Gastrocnemius medialis (tissue), 4 donors: Measurements from ENCODE around the gene TMSB10. TPM values are rescaled to one million over a fixed set of nuclear protein-coding genes. Genes with fewer than 3 reads are reported as not detected.
A peak's percentile ranks its signal among the peaks of the same experiment; 100 is the strongest.

ENCODE experiments used
- ATAC-seq, 2 donors: fragments of 150-250 bp; one replicate each; pipeline ENCODE4 v1.9.1; 2016
- DNase-seq, 2 donors: peaks; one replicate each; pipeline ENCODE4 v3.0.0-alpha.2; 2019
- H3K27ac ChIP-seq, 4 donors: fragments of 200-600 bp; sonication (generic); 1 replicate in 1 of 4; 2 replicates in 3 of 4; pipeline ENCODE4 v1.5.1; 2016 to 2018; ENCODE audit warnings: mild to moderate bottlenecking in 2 of 4, moderate library complexity in 1 of 4
- H3K27me3 ChIP-seq, 3 donors: fragments of 200-600 bp; sonication (generic) in 2 of 3; 1 replicate in 1 of 3; 2 replicates in 2 of 3; pipeline versions ENCODE4 v1.5.1 to v1.6.0; 2016 to 2019; ENCODE audit warnings: mild to moderate bottlenecking in 1 of 3, moderate library complexity in 1 of 3
- H3K36me3 ChIP-seq, 2 donors: fragments of 200-600 bp; sonication (generic) in 1 of 2; one replicate each; pipeline ENCODE4 v1.5.1; 2017 to 2018
- H3K4me1 ChIP-seq, 2 donors: fragments of 200-600 bp; sonication (generic) in 1 of 2; one replicate each; pipeline ENCODE4 v1.5.1; 2016 to 2017; ENCODE audit warnings: mild to moderate bottlenecking in 2 of 2
- H3K4me3 ChIP-seq, 4 donors: fragments of 200-600 bp; sonication (generic) in 3 of 4; 1 replicate in 1 of 4; 2 replicates in 3 of 4; pipeline ENCODE4 v1.5.1; 2016 to 2019; ENCODE audit warnings: mild to moderate bottlenecking in 2 of 4
- H3K9me3 ChIP-seq, 3 donors: fragments of 200-600 bp; sonication (generic) in 2 of 3; 1 replicate in 1 of 3; 2 replicates in 2 of 3; pipeline ENCODE4 v1.5.1; 2016 to 2019
- CTCF ChIP-seq, 5 experiments: fragments of 450-650 bp in 3 of 5; fragments of 200-600 bp in 2 of 5; sonication (generic) in 2 of 5; IDR thresholded peaks in 4 of 5; conservative IDR thresholded peaks in 1 of 5; 1 replicate in 4 of 5; 2 replicates in 1 of 5; pipeline ENCODE4 v1.5.1; 2016 to 2019; ENCODE audit warnings: antibody characterized with exemption in 5 of 5, mild to moderate bottlenecking in 3 of 5, moderate library complexity in 3 of 5
- POLR2A ChIP-seq, 2 donors: fragments of 450-650 bp; IDR thresholded peaks; one replicate each; pipeline ENCODE4 v1.6.1; 2017; ENCODE audit warnings: antibody characterized with exemption in 2 of 2, mild to moderate bottlenecking in 2 of 2, moderate library complexity in 2 of 2
- in situ Hi-C, 4 donors: fragments of 200-750 bp; cut with MboI; loops; one replicate each; pipeline versions ENCODE4 v1.15.0 to v1.8.0; 2017; ENCODE audit warnings: low sequenced_read_pairs in 4 of 4
- intact Hi-C: fragments of 100-400 bp; cut with DNase I; formaldehyde crosslinking; loops from one replicate; pipeline ENCODE4 v1.15.1; 2023; ENCODE audit warnings: low total_unique reads
- total RNA-seq, 4 donors: library from RNA; depleted of rRNA; stranded (reverse); fragments of >200 nt; gene quantifications; one replicate each; pipeline versions ENCODE4 v1.1.0 to v1.2.3, GENCODE V29; 2016

TMSB10 gene
- total RNA-seq, 4 donors from 2014 or later, result 329 to 954 (median 486) TPM

DNA sequence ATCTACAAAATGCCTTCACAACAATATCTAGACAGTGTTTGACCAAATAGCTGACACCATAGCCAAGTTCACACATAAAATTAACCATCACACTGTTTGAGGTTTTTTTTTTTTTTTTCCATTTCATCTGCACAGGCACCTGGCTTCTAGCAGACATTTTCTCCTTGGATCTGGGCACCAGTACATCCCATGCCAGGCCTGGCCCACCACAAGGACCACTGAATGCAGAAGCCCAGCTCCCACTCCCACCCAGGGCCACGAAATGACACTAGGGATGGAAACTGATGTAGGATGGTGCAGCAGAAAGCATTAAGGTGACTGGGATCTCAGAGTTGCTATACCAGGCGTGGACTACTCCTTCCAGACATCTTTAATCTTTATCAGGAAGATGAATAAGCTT, 13.0 kb downstream of the TMSB10 start:
- no peaks in the 10 kb centered on the region for H3K27me3 ChIP-seq
- peaks cover 6 to 7% of the 10 kb centered on the region in 2 donors for H3K4me1 ChIP-seq
- H3K27ac ChIP-seq, result peak overlapping the region in 1 of 4 donors; percentile 78
- H3K9me3 ChIP-seq, result no peaks in the 10 kb centered on the region
- in situ Hi-C loops, result loop anchor here in 1 of 4 donors (25.0 kb wide), 1 partner anchor 344 kb away; no protein-coding TSS in a partner anchor
- ATAC-seq, result no peak
- intact Hi-C loops, result no loop called here
- no peak for DNase-seq
- H3K36me3 ChIP-seq, result no peaks in the 10 kb centered on the region
- no peak overlapping the region for H3K4me3 ChIP-seq
- no peak for TF ChIP-seq CTCF (IDR thresholded peaks at IDR 0.05 in 4 of 5, conservative IDR thresholded peaks at IDR 0.05 in 1 of 5)
- no peak for TF ChIP-seq POLR2A (IDR thresholded peaks at IDR 0.05)

- TF ChIP-seq CTCF (IDR thresholded peaks at IDR 0.05 in 4 of 5, conservative IDR thresholded peaks at IDR 0.05 in 1 of 5) (no peak), POLR2A (IDR thresholded peaks at IDR 0.05) (peak; percentile 10 to 21)
- intact Hi-C loops, result no loop called here
- ATAC-seq (peak; percentile 86 to 94), DNase-seq (peak in 1 of 2 donors; percentile 51)
- peak overlapping the region; percentile 63 to 82 (median 79) for H3K27ac ChIP-seq
- no peaks in the 10 kb centered on the region for H3K27me3 ChIP-seq
- no peaks in the 10 kb centered on the region for H3K9me3 ChIP-seq
- in situ Hi-C loops, result loop anchor here in 1 of 4 donors (25.0 kb wide), 1 partner anchor 342 kb away; no protein-coding TSS in a partner anchor
- H3K4me1 ChIP-seq, result peaks cover 6 to 7% of the 10 kb centered on the region in 2 donors
- H3K4me3 ChIP-seq, result peak overlapping the region in 1 of 4 donors; percentile 3
- H3K36me3 ChIP-seq, result no peaks in the 10 kb centered on the region
Measured at GRCh38 chr2:84919885-84920580, 14.6 kb downstream of the TMSB10 start.

DNA sequence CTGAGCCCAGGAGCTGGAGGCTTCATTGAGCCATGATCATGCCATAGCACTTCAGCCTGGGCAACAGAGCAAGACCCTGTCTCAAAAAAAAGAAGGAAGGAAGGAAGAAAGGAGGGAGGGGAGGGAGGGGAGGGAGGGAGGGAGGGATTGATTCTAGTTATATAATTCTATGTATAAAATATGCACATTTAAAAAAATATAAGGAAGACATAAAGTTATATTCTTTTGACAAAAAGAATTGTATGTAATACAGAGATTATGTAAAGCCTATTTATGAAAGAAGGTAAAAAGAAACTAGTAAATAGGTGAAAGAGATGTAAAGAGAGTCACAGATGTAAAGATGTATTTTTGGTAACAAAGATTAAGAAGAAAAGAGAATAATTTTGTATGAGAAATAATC, 17.6 kb downstream of the TMSB10 start:
- in situ Hi-C loops, result loop anchor here in 1 of 4 donors (25.0 kb wide), 1 partner anchor 339 kb away; no protein-coding TSS in a partner anchor

More for the DNA sequence above, 17.6 kb downstream of the TMSB10 start:
- Histone ChIP-seq H3K4me1 (peaks cover 6 to 7% of the 10 kb centered on the region in 2 donors), H3K9me3 (no peaks in the 10 kb centered on the region), H3K27ac (peak overlapping the region in 1 of 4 donors; percentile 56), H3K27me3 (no peaks in the 10 kb centered on the region), H3K36me3 (no peaks in the 10 kb centered on the region), H3K4me3 (no peak overlapping the region)
- intact Hi-C loops, result no loop called here
- ATAC-seq (no peak), DNase-seq (no peak)
- TF ChIP-seq POLR2A (IDR thresholded peaks at IDR 0.05), result no peak
- no peak for TF ChIP-seq CTCF (IDR thresholded peaks at IDR 0.05 in 4 of 5, conservative IDR thresholded peaks at IDR 0.05 in 1 of 5)
